ENCODE results near the gene NUP210L. TPM values are rescaled to one million over a fixed set of nuclear protein-coding genes. Genes with fewer than 3 reads are reported as not detected.
A peak's percentile ranks its signal among the peaks of the same experiment; 100 is the strongest.

NUP210L gene
- total and polyA plus RNA-seq, 2 experiments from 2014 or later = 0.10 TPM; not detected in 1

GRCh38 chr1:154145986-154146385, 8.9 kb downstream of the NUP210L start:
- ATAC-seq (no peak), DNase-seq (ENCODE audit: low spot score) (peak; percentile 37)
- Histone ChIP-seq H4K20me1 (replicated peaks; ENCODE audit: insufficient read depth) (no peaks in the 10 kb centered on the region), H3K27ac (ENCODE audit: low read depth) (no peak overlapping the region), H2AFZ (no peak overlapping the region), H3K4me1 (ENCODE audit: insufficient read depth) (no peaks in the 10 kb centered on the region), H3K4me2 (no peak overlapping the region), H3K4me3 (no peak overlapping the region), H3K9me2 (ENCODE audit: insufficient read depth) (no peaks in the 10 kb centered on the region), H3F3A (replicated peaks; ENCODE audit: low read depth) (no peaks in the 10 kb centered on the region), H3K36me3 (ENCODE audit: insufficient read depth) (no peaks in the 10 kb centered on the region), H3K79me2 (replicated peaks; ENCODE audit: insufficient read depth) (no peaks in the 10 kb centered on the region), H3K27me3 (ENCODE audit: insufficient read depth) (no peaks in the 10 kb centered on the region)
- Mint-ChIP-seq H3K9me3 (no peaks in the 10 kb centered on the region), H3K36me3 (ENCODE audit: low read depth) (no peaks in the 10 kb centered on the region), H3K4me3 (no peak overlapping the region), H3K27ac (no peak overlapping the region), H3K4me1 (no peaks in the 10 kb centered on the region), H3K27me3 (ENCODE audit: insufficient read depth, low read depth, poor library complexity) (peaks cover 4% of the 10 kb centered on the region)
- peak; percentile 26 to 69 for TF ChIP-seq CTCF (conservative IDR thresholded peaks at IDR 0.05; ENCODE audit: low read depth in 2 of 2)
- TF ChIP-seq ZNF114 (CRISPR knock-in tag; IDR thresholded peaks at IDR 0.05) = no peak
- TF ChIP-seq, protein P1, sequence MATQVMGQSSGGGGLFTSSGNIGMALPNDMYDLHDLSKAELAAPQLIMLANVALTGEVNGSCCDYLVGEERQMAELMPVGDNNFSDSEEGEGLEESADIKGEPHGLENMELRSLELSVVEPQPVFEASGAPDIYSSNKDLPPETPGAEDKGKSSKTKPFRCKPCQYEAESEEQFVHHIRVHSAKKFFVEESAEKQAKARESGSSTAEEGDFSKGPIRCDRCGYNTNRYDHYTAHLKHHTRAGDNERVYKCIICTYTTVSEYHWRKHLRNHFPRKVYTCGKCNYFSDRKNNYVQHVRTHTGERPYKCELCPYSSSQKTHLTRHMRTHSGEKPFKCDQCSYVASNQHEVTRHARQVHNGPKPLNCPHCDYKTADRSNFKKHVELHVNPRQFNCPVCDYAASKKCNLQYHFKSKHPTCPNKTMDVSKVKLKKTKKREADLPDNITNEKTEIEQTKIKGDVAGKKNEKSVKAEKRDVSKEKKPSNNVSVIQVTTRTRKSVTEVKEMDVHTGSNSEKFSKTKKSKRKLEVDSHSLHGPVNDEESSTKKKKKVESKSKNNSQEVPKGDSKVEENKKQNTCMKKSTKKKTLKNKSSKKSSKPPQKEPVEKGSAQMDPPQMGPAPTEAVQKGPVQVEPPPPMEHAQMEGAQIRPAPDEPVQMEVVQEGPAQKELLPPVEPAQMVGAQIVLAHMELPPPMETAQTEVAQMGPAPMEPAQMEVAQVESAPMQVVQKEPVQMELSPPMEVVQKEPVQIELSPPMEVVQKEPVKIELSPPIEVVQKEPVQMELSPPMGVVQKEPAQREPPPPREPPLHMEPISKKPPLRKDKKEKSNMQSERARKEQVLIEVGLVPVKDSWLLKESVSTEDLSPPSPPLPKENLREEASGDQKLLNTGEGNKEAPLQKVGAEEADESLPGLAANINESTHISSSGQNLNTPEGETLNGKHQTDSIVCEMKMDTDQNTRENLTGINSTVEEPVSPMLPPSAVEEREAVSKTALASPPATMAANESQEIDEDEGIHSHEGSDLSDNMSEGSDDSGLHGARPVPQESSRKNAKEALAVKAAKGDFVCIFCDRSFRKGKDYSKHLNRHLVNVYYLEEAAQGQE (IDR thresholded peaks at IDR 0.05; ENCODE audit: unreplicated experiment) = no peak
- TF ChIP-seq NANOG (IDR thresholded peaks at IDR 0.05; ENCODE audit: borderline replicate concordance) = no peak
- no peak for TF ChIP-seq CREB1 (CRISPR knock-in tag; IDR thresholded peaks at IDR 0.05; ENCODE audit: low read depth)

GRCh38 chr1:154142358-154142757, 12.5 kb downstream of the NUP210L start:
- Histone ChIP-seq H3K27me3 (ENCODE audit: insufficient read depth) (no peaks in the 10 kb centered on the region), H4K20me1 (replicated peaks; ENCODE audit: insufficient read depth) (no peaks in the 10 kb centered on the region), H3F3A (replicated peaks; ENCODE audit: low read depth) (no peaks in the 10 kb centered on the region), H3K9me2 (ENCODE audit: insufficient read depth) (no peaks in the 10 kb centered on the region), H3K36me3 (ENCODE audit: insufficient read depth) (no peaks in the 10 kb centered on the region), H2AFZ (no peak overlapping the region), H3K4me3 (no peak overlapping the region), H3K4me2 (no peak overlapping the region), H3K27ac (ENCODE audit: low read depth) (no peak overlapping the region), H3K79me2 (replicated peaks; ENCODE audit: insufficient read depth) (no peaks in the 10 kb centered on the region), H3K4me1 (ENCODE audit: insufficient read depth) (no peaks in the 10 kb centered on the region)
- H3K4me3 Mint-ChIP-seq = no peak overlapping the region
- TF ChIP-seq ZNF114 (CRISPR knock-in tag; IDR thresholded peaks at IDR 0.05) = no peak
- TF ChIP-seq, protein P2, sequence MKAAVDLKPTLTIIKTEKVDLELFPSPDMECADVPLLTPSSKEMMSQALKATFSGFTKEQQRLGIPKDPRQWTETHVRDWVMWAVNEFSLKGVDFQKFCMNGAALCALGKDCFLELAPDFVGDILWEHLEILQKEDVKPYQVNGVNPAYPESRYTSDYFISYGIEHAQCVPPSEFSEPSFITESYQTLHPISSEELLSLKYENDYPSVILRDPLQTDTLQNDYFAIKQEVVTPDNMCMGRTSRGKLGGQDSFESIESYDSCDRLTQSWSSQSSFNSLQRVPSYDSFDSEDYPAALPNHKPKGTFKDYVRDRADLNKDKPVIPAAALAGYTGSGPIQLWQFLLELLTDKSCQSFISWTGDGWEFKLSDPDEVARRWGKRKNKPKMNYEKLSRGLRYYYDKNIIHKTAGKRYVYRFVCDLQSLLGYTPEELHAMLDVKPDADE (IDR thresholded peaks at IDR 0.05) = no peak
- no peak overlapping the region for H3K27ac Mint-ChIP-seq
- H3K36me3 Mint-ChIP-seq (ENCODE audit: low read depth) = no peaks in the 10 kb centered on the region
- no peaks in the 10 kb centered on the region for H3K4me1 Mint-ChIP-seq
- H3K9me3 Mint-ChIP-seq = no peaks in the 10 kb centered on the region
- H3K27me3 Mint-ChIP-seq (ENCODE audit: insufficient read depth, low read depth, poor library complexity) = peaks cover 3% of the 10 kb centered on the region
- DNase-seq (ENCODE audit: low spot score) (no peak), ATAC-seq (no peak)
